Choroid plexus epithelial cell (primary cell): ENCODE data around the gene NDUFA8.

Experiments
- DNase-seq: peaks from one replicate; pipeline ENCODE4 v3.0.0-alpha.2; 2010; ENCODE audit warnings: low read depth
- H3K4me3 ChIP-seq: 2 replicates; pipeline ENCODE4 v1.5.1; 2011; ENCODE audit warnings: low read depth, mild to moderate bottlenecking, control low read depth, low read length, moderate library complexity
- CTCF ChIP-seq: conservative IDR thresholded peaks from 2 replicates; pipeline ENCODE4 v1.5.1; 2011; ENCODE audit warnings: low read depth, mild to moderate bottlenecking, control low read depth, inconsistent platforms, low read length, moderate library complexity

Gene NDUFA8

GRCh38 chr9:122173670-122174069 lies 14.1 kb upstream of the NDUFA8 start:
- no peak overlapping the region for H3K4me3 ChIP-seq
- TF ChIP-seq CTCF = no peak
- no peak for DNase-seq

GRCh38 chr9:122172131-122172530 lies 12.6 kb upstream of the NDUFA8 start:
- DNase-seq = no peak
- no peak for TF ChIP-seq CTCF
- H3K4me3 ChIP-seq = no peak overlapping the region

GRCh38 chr9:122168356-122168755 lies 8.8 kb upstream of the NDUFA8 start:
- H3K4me3 ChIP-seq = no peak overlapping the region
- no peak for TF ChIP-seq CTCF
- no peak for DNase-seq

GRCh38 chr9:122164286-122164685 lies 4.7 kb upstream of the NDUFA8 start:
- TF ChIP-seq CTCF = no peak
- no peak overlapping the region for H3K4me3 ChIP-seq
- DNase-seq = no peak

- no peak for TF ChIP-seq CTCF
- H3K4me3 ChIP-seq = no peak overlapping the region
These were observed 2.8 kb upstream of the NDUFA8 start for GRCh38 chr9:122162415-122162814.

GRCh38 chr9:122159925-122160246 lies 307 bp upstream of the NDUFA8 start:
- no peak for TF ChIP-seq CTCF
- H3K4me3 ChIP-seq = peak overlapping the region; percentile 99
- no peak for DNase-seq

More at GRCh38 chr9:122162415-122162814, 2.8 kb upstream of the NDUFA8 start:
- no peak for DNase-seq

GRCh38 chr9:122158202-122158601 lies 1.4 kb downstream of the NDUFA8 start:
- peak; percentile 73 for DNase-seq
- H3K4me3 ChIP-seq = peak overlapping the region; percentile 12
- TF ChIP-seq CTCF = peak; percentile 76
